ENCODE data around the gene ZNF583. TPM values are rescaled to one million over a fixed set of nuclear protein-coding genes. Genes with fewer than 3 reads are reported as not detected.

The ZNF583 gene
- total and polyA plus RNA-seq, 2 of the 13 experiments (the other 11 are each of a cell fraction or from before 2014, with no cell fraction given): 0.65 to 5.3 TPM

- peak; percentile 90 for TF ChIP-seq PAXIP1 (CRISPR knock-in tag; conservative IDR thresholded peaks at IDR 0.05)
- 0 out of 2 replicates have a peak, but pooled peaks have one; percentile 54 for TF ChIP-seq MIXL1 (CRISPR knock-in tag; IDR thresholded peaks at IDR 0.05)
- TF ChIP-seq REPIN1 (CRISPR knock-in tag; IDR thresholded peaks at IDR 0.05; ENCODE audit: borderline replicate concordance, low read depth): no peak
- TF ChIP-seq TAF15 (IDR thresholded peaks at IDR 0.05; ENCODE audit: low read depth, low read length, poor library complexity, severe bottlenecking): no peak
- TF ChIP-seq NCOR1 (IDR thresholded peaks at IDR 0.05; ENCODE audit: borderline replicate concordance, low read length): peak; percentile 72; the same call in 1 of the 2 replicates
- peak; percentile 87 for TF ChIP-seq HNF4A (CRISPR knock-in tag; IDR thresholded peaks at IDR 0.05)
- peak; percentile 56 for TF ChIP-seq RARA (CRISPR knock-in tag; IDR thresholded peaks at IDR 0.05)
- TF ChIP-seq FOXA3 (CRISPR knock-in tag; IDR thresholded peaks at IDR 0.05): peak; percentile 82
- TF ChIP-seq SOX5 (CRISPR knock-in tag; IDR thresholded peaks at IDR 0.05; ENCODE audit: borderline replicate concordance): peak; percentile 44; the same call in 1 of the 2 replicates
- TF ChIP-seq FOXA1 (IDR thresholded peaks at IDR 0.05): no peak
- peak; percentile 40; the same call in 1 of the 2 replicates for TF ChIP-seq FOXA1 (CRISPR knock-in tag; IDR thresholded peaks at IDR 0.05)
- TF ChIP-seq FOXP4 (CRISPR knock-in tag; IDR thresholded peaks at IDR 0.05): peak; percentile 59
- no peak for TF ChIP-seq ZNF672 (CRISPR knock-in tag; IDR thresholded peaks at IDR 0.05)
- TF ChIP-seq PHF21A (CRISPR knock-in tag; IDR thresholded peaks at IDR 0.05): peak; percentile 22; the same call in 1 of the 2 replicates
- TF ChIP-seq ELF3 (CRISPR knock-in tag; IDR thresholded peaks at IDR 0.05): peak; percentile 48; the same call in 1 of the 2 replicates
- TF ChIP-seq ARID5B (CRISPR knock-in tag; IDR thresholded peaks at IDR 0.05): peak; percentile 67
- TF ChIP-seq ETV5 (CRISPR knock-in tag; IDR thresholded peaks at IDR 0.05; ENCODE audit: borderline replicate concordance): no peak
- TF ChIP-seq HMG20A (CRISPR knock-in tag; IDR thresholded peaks at IDR 0.05; ENCODE audit: borderline replicate concordance): 0 out of 2 replicates have a peak, but pooled peaks have one; percentile 13
- no peak for TF ChIP-seq STAT6 (CRISPR knock-in tag; IDR thresholded peaks at IDR 0.05; ENCODE audit: borderline replicate concordance)
Measured at GRCh38 chr19:56355517-56355916, 48.6 kb upstream of the ZNF583 start (continued).

All from HepG2 (cell line).